Fibroblast of lung (primary cell): ENCODE data around the gene HPS5.

Experiments
- EZH2 ChIP-seq: IDR thresholded peaks from 2 replicates; pipeline ENCODE4 v1.5.1; 2012; ENCODE audit warnings: low read length, control low read depth, mild to moderate bottlenecking; ENCODE audit errors: missing control alignments
- TF ChIP-seq, protein P1 (sequence below), 2 donors: IDR thresholded peaks in 1 of 2; conservative IDR thresholded peaks in 1 of 2; 1 replicate in 1 of 2; 2 replicates in 1 of 2; pipeline ENCODE4 v1.5.1; 2011 to 2012; ENCODE audit warnings: low read length in 2 of 2, control low read depth in 1 of 2, inconsistent platforms in 1 of 2, low read depth in 1 of 2, mild to moderate bottlenecking in 1 of 2

DNA sequence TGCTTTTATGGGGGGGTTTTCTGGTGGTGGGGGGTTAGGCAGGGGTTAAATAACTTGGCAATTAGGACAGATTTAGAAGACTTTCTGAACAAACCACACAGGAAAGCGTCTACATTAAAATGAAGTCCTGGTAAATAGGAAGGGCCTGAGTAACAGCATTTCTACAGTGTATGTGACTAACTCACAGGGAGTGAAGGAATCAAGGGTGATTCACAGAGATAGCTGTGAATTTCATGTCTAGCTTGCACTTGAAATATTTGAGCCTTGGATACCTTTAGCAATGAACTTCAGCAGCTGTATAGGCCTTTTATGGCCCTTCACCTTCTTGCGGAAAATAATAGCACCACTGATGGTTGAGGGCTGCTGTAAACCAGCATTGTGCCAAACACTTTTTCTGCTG, 46.3 kb upstream of the HPS5 start:
- TF ChIP-seq, protein P1, sequence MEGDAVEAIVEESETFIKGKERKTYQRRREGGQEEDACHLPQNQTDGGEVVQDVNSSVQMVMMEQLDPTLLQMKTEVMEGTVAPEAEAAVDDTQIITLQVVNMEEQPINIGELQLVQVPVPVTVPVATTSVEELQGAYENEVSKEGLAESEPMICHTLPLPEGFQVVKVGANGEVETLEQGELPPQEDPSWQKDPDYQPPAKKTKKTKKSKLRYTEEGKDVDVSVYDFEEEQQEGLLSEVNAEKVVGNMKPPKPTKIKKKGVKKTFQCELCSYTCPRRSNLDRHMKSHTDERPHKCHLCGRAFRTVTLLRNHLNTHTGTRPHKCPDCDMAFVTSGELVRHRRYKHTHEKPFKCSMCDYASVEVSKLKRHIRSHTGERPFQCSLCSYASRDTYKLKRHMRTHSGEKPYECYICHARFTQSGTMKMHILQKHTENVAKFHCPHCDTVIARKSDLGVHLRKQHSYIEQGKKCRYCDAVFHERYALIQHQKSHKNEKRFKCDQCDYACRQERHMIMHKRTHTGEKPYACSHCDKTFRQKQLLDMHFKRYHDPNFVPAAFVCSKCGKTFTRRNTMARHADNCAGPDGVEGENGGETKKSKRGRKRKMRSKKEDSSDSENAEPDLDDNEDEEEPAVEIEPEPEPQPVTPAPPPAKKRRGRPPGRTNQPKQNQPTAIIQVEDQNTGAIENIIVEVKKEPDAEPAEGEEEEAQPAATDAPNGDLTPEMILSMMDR (conservative IDR thresholded peaks at IDR 0.05 in 1 of 2, IDR thresholded peaks at IDR 0.05 in 1 of 2; ENCODE audit: low read depth in 1 of 2, low read length in 2 of 2) = no peak
- no peak for TF ChIP-seq EZH2
